HG03159 (cell line): ENCODE measurements around the gene KCNJ2.

Experiments
- ATAC-seq: cut with Tn5 transposase; IDR thresholded peaks from one replicate; pipeline ENCODE4 v1.9.1; 2021; ENCODE audit warnings: mild to moderate bottlenecking, moderate library complexity; ENCODE audit not compliant: unreplicated experiment

Gene KCNJ2

GRCh38 chr17:70168977-70169708 is at the start of gene KCNJ2:
KCNJ2 (plus strand) TSS chr17:70169532; CDS start chr17:70175040, 5,508 bp downstream.
- peak; percentile 97 for ATAC-seq

- ATAC-seq = no peak
These were observed 49.8 kb upstream of the KCNJ2 start for GRCh38 chr17:70119545-70119944.

GRCh38 chr17:70119983-70120382 is 49.3 kb upstream of the KCNJ2 start:
- ATAC-seq = no peak

GRCh38 chr17:70120425-70120824 is 48.9 kb upstream of the KCNJ2 start:
- ATAC-seq = no peak

GRCh38 chr17:70121126-70121525 is 48.2 kb upstream of the KCNJ2 start:
- ATAC-seq = no peak

- no peak for ATAC-seq
These were observed 46.1 kb upstream of the KCNJ2 start for GRCh38 chr17:70123193-70123592.

- no peak for ATAC-seq
These were observed 44.6 kb upstream of the KCNJ2 start for GRCh38 chr17:70124723-70125122.

GRCh38 chr17:70127221-70127873 is 42.0 kb upstream of the KCNJ2 start:
- ATAC-seq = no peak

GRCh38 chr17:70128727-70129238 is 40.5 kb upstream of the KCNJ2 start:
- ATAC-seq = no peak

GRCh38 chr17:70130289-70130688 is 39.0 kb upstream of the KCNJ2 start:
- ATAC-seq = no peak

GRCh38 chr17:70132505-70132904 is 36.8 kb upstream of the KCNJ2 start:
- ATAC-seq = no peak

- ATAC-seq = no peak
These were observed 35.3 kb upstream of the KCNJ2 start for GRCh38 chr17:70134042-70134441.

GRCh38 chr17:70134777-70135176 is 34.6 kb upstream of the KCNJ2 start:
- ATAC-seq = no peak

- ATAC-seq = no peak
These were observed 33.2 kb upstream of the KCNJ2 start for GRCh38 chr17:70136131-70136530.

- ATAC-seq = peak; percentile 100
These were observed 31.7 kb upstream of the KCNJ2 start for GRCh38 chr17:70137451-70138230.

GRCh38 chr17:70138291-70138865 is 31.0 kb upstream of the KCNJ2 start:
- ATAC-seq = no peak

- ATAC-seq = no peak
These were observed 29.8 kb upstream of the KCNJ2 start for GRCh38 chr17:70139449-70139993.

GRCh38 chr17:70144260-70144846 is 25.0 kb upstream of the KCNJ2 start:
- no peak for ATAC-seq

GRCh38 chr17:70153210-70153609 is 16.1 kb upstream of the KCNJ2 start:
- ATAC-seq = no peak

- ATAC-seq = no peak
These were observed 12.2 kb upstream of the KCNJ2 start for GRCh38 chr17:70157151-70157550.
